GM12878 (cell line): ENCODE measurements around the gene HSD17B12. TPM values are rescaled to one million over a fixed set of nuclear protein-coding genes. Genes with fewer than 3 reads are reported as not detected.

Experiments used
- ATAC-seq: fragments of 200-7000 bp; cut with Tn5 transposase; 3 replicates; pipeline ENCODE4 v1.9.1; 2020; ENCODE audit warnings: mild to moderate bottlenecking, moderate library complexity
- BruUV-seq: library from RNA; stranded (reverse); fragments of 400-500 nt; replicated peaks from 2 replicates; lab custom pipeline; 2021; lab: Mats Ljungman, UMichigan
- CTCF ChIA-PET: fragments of 300-600 bp; sonication (Branson Sonifier 250); formaldehyde crosslinking; extraction: SDS; loops from one replicate; lab custom pipeline; 2021; ENCODE audit warnings: inconsistent platforms; lab: Yijun Ruan, JAX
- POLR2A ChIA-PET: fragments of 350-600 bp; formaldehyde crosslinking; extraction: SDS; loops from one replicate; lab custom pipeline; 2021; ENCODE audit warnings: inconsistent platforms; lab: Charles Lee
- RAD21 ChIA-PET: fragments of 300-600 bp; sonication (Branson Sonifier 250); formaldehyde crosslinking; loops from one replicate; lab custom pipeline; 2023; ENCODE audit warnings: antibody characterized with exemption; ENCODE audit not compliant: unreplicated experiment; lab: Charles Lee
- SMC1A ChIA-PET: fragments of 300-600 bp; sonication (Branson Sonifier 250); formaldehyde crosslinking; loops from one replicate; lab custom pipeline; 2023; ENCODE audit not compliant: unreplicated experiment, uncharacterized antibody; lab: Charles Lee
- DNase-seq: peaks from one replicate; pipeline ENCODE4 v3.0.0-alpha.2; 2011; ENCODE audit warnings: low read depth, low spot score
- FAIRE-seq: peaks from 3 replicates; lab custom pipeline; 2011; peaks lifted over from hg19 to GRCh38; lab: Jason Lieb, UNC
- H2AFZ ChIP-seq: 2 replicates; pipeline ENCODE4 v1.6.0; 2011; ENCODE audit warnings: low read depth, low read length, control low read depth; ENCODE audit not compliant: control insufficient read depth
- H3K27ac ChIP-seq: 2 replicates; pipeline ENCODE4 v1.5.1; 2011; ENCODE audit warnings: control low read depth; ENCODE audit not compliant: control insufficient read depth, insufficient read depth
- H3K27me3 ChIP-seq, 2 experiments: replicated peaks in 1 of 2; 2 replicates each; pipeline versions ENCODE4 v1.6.0 to v1.6.1; 2011; ENCODE audit warnings: low read length in 1 of 2; ENCODE audit not compliant: control insufficient read depth in 2 of 2, insufficient read depth in 2 of 2
- H3K36me3 ChIP-seq, 2 experiments: 2 replicates each; pipeline ENCODE4 v1.5.1; 2011; ENCODE audit warnings: low read length in 1 of 2; ENCODE audit not compliant: control insufficient read depth in 2 of 2, insufficient read depth in 2 of 2
- H3K4me1 ChIP-seq: 2 replicates; pipeline ENCODE4 v1.6.1; 2011; ENCODE audit warnings: mild to moderate bottlenecking, low read length, moderate library complexity, mixed read lengths; ENCODE audit not compliant: control insufficient read depth, insufficient read depth
- H3K4me2 ChIP-seq: 2 replicates; pipeline ENCODE4 v1.6.0; 2011; ENCODE audit warnings: control low read depth; ENCODE audit not compliant: control insufficient read depth, insufficient read depth
- H3K4me3 ChIP-seq: fragments of 200-600 bp; sonication (generic); 2 replicates; pipeline ENCODE4 v1.5.1; 2016
- H3K79me2 ChIP-seq: 2 replicates; pipeline ENCODE4 v1.6.0; 2011; ENCODE audit warnings: low read length; ENCODE audit not compliant: control insufficient read depth, insufficient read depth
- H3K9ac ChIP-seq: 2 replicates; pipeline ENCODE4 v1.8.0; 2011; ENCODE audit warnings: low read length, control low read depth, mixed read lengths; ENCODE audit not compliant: control insufficient read depth, insufficient read depth
- H3K9me3 ChIP-seq: replicated peaks from 3 replicates; pipeline ENCODE4 v1.5.1; 2011; ENCODE audit warnings: mild to moderate bottlenecking, low read length; ENCODE audit not compliant: control insufficient read depth, insufficient read depth
- H4K20me1 ChIP-seq: 2 replicates; pipeline ENCODE4 v1.6.0; 2011; ENCODE audit not compliant: control insufficient read depth, insufficient read depth
- CEBPZ ChIP-seq: fragments of 150-350 bp; IDR thresholded peaks from 2 replicates; pipeline ENCODE4 v1.6.1; 2016; ENCODE audit warnings: low read depth, low read length
- CREB1 ChIP-seq: IDR thresholded peaks from 2 replicates; pipeline ENCODE4 v1.6.1; 2012; ENCODE audit warnings: low read depth, mild to moderate bottlenecking, inconsistent platforms
- EP300 ChIP-seq, 2 experiments: fragments of 150-350 bp in 1 of 2; IDR thresholded peaks; 2 replicates each; pipeline ENCODE4 v1.6.1; 2011 to 2012; ENCODE audit warnings: low read depth in 2 of 2, low read length in 2 of 2, borderline replicate concordance in 1 of 2, improper control_type of control experiment in 1 of 2, inconsistent platforms in 1 of 2; ENCODE audit not compliant: control insufficient read depth in 1 of 2
- ESRRA ChIP-seq: IDR thresholded peaks from 2 replicates; pipeline ENCODE4 v1.6.1; 2012; ENCODE audit warnings: mild to moderate bottlenecking, low read length, improper control_type of control experiment
- IRF3 ChIP-seq: fragments of 450-650 bp; IDR thresholded peaks from 2 replicates; pipeline ENCODE4 v1.6.1; 2014; ENCODE audit warnings: mild to moderate bottlenecking
- MAX ChIP-seq: IDR thresholded peaks from 2 replicates; pipeline ENCODE4 v1.6.1; 2012; ENCODE audit warnings: low read depth, low read length, improper control_type of control experiment
- NR2C1 ChIP-seq: fragments of 450-650 bp; IDR thresholded peaks from 2 replicates; pipeline ENCODE4 v1.6.1; 2017; ENCODE audit warnings: antibody characterized with exemption, mild to moderate bottlenecking, moderate library complexity
- POLR2AphosphoS2 ChIP-seq: IDR thresholded peaks from 2 replicates; pipeline ENCODE4 v1.6.1; 2011; ENCODE audit warnings: low read depth, mild to moderate bottlenecking, low read length, improper control_type of control experiment, moderate library complexity
- STAT1 ChIP-seq: fragments of 450-650 bp; conservative IDR thresholded peaks from 2 replicates; pipeline ENCODE4 v1.6.1; 2014; ENCODE audit warnings: antibody characterized with exemption, mild to moderate bottlenecking
- STAT3 ChIP-seq: IDR thresholded peaks from 2 replicates; pipeline ENCODE4 v1.6.1; 2011; ENCODE audit warnings: low read depth, low read length, improper control_type of control experiment
- TBL1XR1 ChIP-seq: IDR thresholded peaks from 2 replicates; pipeline ENCODE4 v1.6.1; 2012; ENCODE audit warnings: low read depth, low read length, improper control_type of control experiment
- TCF12 ChIP-seq: IDR thresholded peaks from 2 replicates; pipeline ENCODE4 v1.6.1; 2011; ENCODE audit warnings: low read depth, mild to moderate bottlenecking, low read length
- ZNF217 ChIP-seq: fragments of 450-650 bp; IDR thresholded peaks from 2 replicates; pipeline ENCODE4 v1.6.1; 2017; ENCODE audit warnings: antibody characterized with exemption, mild to moderate bottlenecking
- ZNF622 ChIP-seq: fragments of 450-650 bp; IDR thresholded peaks from 2 replicates; pipeline ENCODE4 v1.6.1; 2017; ENCODE audit warnings: mild to moderate bottlenecking, inconsistent platforms
- WGBS: methylation state at CpG from one replicate; pipeline ENCODE4 v1.1.6; 2016; ENCODE audit warnings: low lambda C conversion rate; ENCODE audit not compliant: insufficient replicate concordance, insufficient coverage; ENCODE audit errors: missing lambda C conversion rate; 5-methylcytosine and 5-hydroxymethylcytosine counted together
- in situ Hi-C: fragments of 300-500 bp; cut with MboI; formaldehyde crosslinking; loops from 9 replicates; pipeline ENCODE4 v1.14.3; 2018; ENCODE audit warnings: mixed read lengths
- intact Hi-C: fragments of 100-400 bp; cut with micrococcal nuclease; formaldehyde crosslinking; loops from one replicate; pipeline ENCODE4 v1.14.2; 2022; ENCODE audit not compliant: unreplicated experiment
- polyA plus RNA-seq, 11 experiments: library from polyadenylated mRNA; depleted of rRNA in 4 of 11; unstranded in 6 of 11; stranded (reverse) in 5 of 11; fragments of >200 nt; fragmentation: Nextera tagmentation in 4 of 11; fragmentation: Illumina TruSeq in 1 of 11; extraction: Ambion mirVana in 4 of 11; extraction: Trizol in 1 of 11; gene quantifications; 1 replicate in 1 of 11; 2 replicates in 10 of 11; pipeline versions ENCODE4 v1.2.1 to v1.2.3, GENCODE V29; 2011 to 2016; ENCODE audit warnings: inconsistent platforms in 2 of 11, missing spikeins in 2 of 11, low read depth in 1 of 11
- total RNA-seq, 4 experiments: library from RNA; depleted of rRNA in 3 of 4; stranded (reverse); fragments of >200 nt in 3 of 4; fragmentation: Illumina TruSeq in 1 of 4; extraction: Trizol in 1 of 4; gene quantifications; 2 replicates each; pipeline versions ENCODE4 v1.2.1 to v1.2.3, GENCODE V29; 2013 to 2021

HSD17B12 gene
- total and polyA plus RNA-seq, 10 of the 15 experiments (the other 5 are each of a cell fraction or from before 2014, with no cell fraction given): 23.6 to 88.0 (median 64.7) TPM

- Histone ChIP-seq H3K9me3 (no peaks in the 10 kb centered on the region; the same call in 2 of the 3 replicates), H3K4me2 (peak overlapping the region; percentile 73), H3K4me1 (no peaks in the 10 kb centered on the region; the same call in 1 of the 2 replicates), H3K36me3 (no peaks in the 10 kb centered on the region), H3K9ac (peak overlapping the region; percentile 70), H2AFZ (peak overlapping the region; percentile 99), H3K4me3 (peak overlapping the region; percentile 93), H4K20me1 (no peaks in the 10 kb centered on the region), H3K79me2 (peaks cover 7% of the 10 kb centered on the region), H3K27ac (peak overlapping the region; percentile 67; the same call in 1 of the 2 replicates), H3K27me3 (no peaks in the 10 kb centered on the region)
- intact Hi-C loops (loop anchor here (2.0 kb wide), 1 partner anchor 36 kb away; the partner anchor contains the start of gene HSD17B12), in situ Hi-C loops (no loop called here)
- DNase-seq: no peak
- ChIA-PET SMC1A (interaction anchor here (1.0 to 1.3 kb wide), 2 partner anchors 36 to 206 kb away, joined by 3 read pairs; partner anchors contain the start of gene HSD17B12), CTCF (interaction anchor here (1.0 to 1.5 kb wide), 3 partner anchors 87 to 207 kb away, joined by 3 to 5 read pairs (median 3); no protein-coding TSS in a partner anchor), RAD21 (interaction anchor here (0.7 to 1.0 kb wide), 2 partner anchors 36 to 207 kb away, joined by 3 read pairs; partner anchors contain the start of gene HSD17B12), POLR2A (interaction anchor here (1.6 kb wide), 1 partner anchor 35 kb away, joined by 5 read pairs; the partner anchor contains the start of gene HSD17B12)
- no peak for TF ChIP-seq CREB1
- TF ChIP-seq POLR2AphosphoS2: no peak
- no peak for TF ChIP-seq IRF3
- TF ChIP-seq ZNF217: no peak
- TF ChIP-seq TCF12: no peak
- TF ChIP-seq STAT3: no peak
- no peak for TF ChIP-seq MAX
- TF ChIP-seq ZNF622: no peak
- no peak for TF ChIP-seq STAT1
- no peak for TF ChIP-seq ESRRA
- TF ChIP-seq EP300 (IDR thresholded peaks at IDR 0.05; ENCODE audit: borderline replicate concordance in 1 of 2, control insufficient read depth in 1 of 2, low read depth in 2 of 2, low read length in 2 of 2): no peak
- TF ChIP-seq TBL1XR1: no peak
- no peak for TF ChIP-seq NR2C1
- TF ChIP-seq CEBPZ: no peak
- 41% methylated on average over 7 of the region's 7 CpGs for WGBS
- BruUV-seq: no TSS peak
- ATAC-seq: no peak; the same call in 2 of the 3 replicates
- FAIRE-seq: peak; percentile 87
Measured at GRCh38 chr11:43644621-43645299, 35.8 kb upstream of the HSD17B12 start.
